ENCODE measurements around the gene NME1.

- TF ChIP-seq CTCF (IDR thresholded peaks at IDR 0.05; ENCODE audit: low read length) (no peak), EZH2 (IDR thresholded peaks at IDR 0.05; ENCODE audit: borderline replicate concordance, low read length) (no peak)
These were observed 11.7 kb downstream of the NME1 start for GRCh38 chr17:51164911-51165679.

All from OCI-LY1 (cell line).